Activated naive CD4-positive, alpha-beta T cell treated with Interleukin-2 at 50 U/mL for 16 hours (primary cell): ENCODE measurements around the gene APOL5.

ENCODE experiments used
- DNase-seq: peaks from one replicate; pipeline ENCODE4 v3.0.0-alpha.2; 2020

The APOL5 gene

DNA sequence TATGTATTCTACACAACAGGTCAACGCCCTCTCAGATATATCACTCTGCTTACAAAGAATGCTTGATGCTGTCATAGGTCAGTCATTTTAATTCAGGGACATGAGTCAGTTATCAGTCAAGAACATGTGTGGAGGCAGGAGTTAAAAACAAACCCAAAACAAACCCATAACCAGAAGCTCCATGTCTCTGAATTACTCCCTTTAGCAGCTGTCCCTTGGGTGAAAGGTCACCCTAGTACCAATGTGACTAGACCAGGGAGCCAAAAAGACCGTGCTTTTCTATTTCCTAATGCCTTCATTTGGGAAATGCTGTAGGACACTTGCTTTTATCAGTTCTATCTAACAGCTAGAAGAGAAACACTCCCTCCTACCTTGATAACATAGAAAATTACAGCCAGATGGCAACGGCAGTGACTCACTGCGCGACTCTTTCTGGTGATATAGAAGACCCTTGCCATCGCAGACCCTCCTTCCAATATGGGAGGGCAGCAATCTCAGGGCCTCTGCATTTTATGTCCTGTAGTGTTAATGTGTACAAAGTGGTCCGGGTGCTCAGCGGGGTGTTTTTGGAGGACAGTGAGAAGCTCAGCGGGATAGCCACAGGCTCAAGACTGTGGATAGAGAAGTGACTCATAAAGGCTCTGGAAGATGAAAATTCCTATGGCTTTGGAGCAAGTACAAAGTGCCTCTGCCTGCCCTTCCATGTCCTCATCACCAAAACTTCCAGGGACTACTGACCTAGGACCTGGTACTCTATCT is 24.8 kb downstream of the APOL5 start:
- DNase-seq: no peak

DNA sequence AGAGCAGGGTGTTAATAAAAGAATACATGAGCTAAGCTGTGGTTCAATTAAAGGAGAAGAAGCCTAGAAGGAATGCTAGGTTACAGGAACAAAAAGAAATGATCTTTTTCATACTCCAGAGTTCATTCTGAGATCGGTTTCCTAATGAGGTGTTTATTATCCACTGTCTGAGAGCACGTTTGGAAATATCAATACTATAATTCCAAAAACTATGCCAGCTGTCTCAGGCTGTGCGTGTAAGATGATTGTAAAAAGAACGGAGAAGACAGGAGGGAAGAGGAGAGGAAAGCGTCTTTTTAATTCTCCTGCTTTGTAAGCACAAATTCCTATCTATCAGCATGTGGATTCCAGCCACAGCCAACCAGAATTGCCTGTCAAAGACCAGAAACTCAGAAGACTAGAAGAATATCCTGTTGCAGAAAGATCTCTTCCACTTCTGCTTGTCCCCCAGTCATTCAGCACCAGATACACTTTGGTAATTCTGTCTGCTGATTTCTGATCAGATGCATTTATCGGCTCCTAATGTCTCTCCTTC is 25.7 kb downstream of the APOL5 start:
- no peak for DNase-seq

DNA sequence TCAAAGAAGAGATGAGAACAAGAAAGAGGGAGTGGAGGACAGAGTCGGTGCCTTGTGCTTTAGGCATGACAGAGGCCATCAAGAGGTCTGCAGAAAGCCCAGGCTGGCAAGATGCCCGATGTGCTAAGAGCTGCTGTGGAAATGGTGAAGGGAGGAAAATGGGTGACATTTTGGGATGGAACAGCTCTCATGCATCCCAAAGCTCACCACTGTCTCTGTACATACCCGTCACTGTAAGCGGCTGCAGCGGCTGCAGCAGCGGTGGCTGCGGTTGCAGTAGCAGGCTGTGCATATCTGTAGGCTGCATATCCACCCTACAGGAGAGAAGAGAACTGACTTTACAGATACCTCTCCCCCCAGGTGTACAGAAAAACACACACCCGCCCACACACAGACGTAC is 28.6 kb downstream of the APOL5 start:
- DNase-seq: no peak

DNA sequence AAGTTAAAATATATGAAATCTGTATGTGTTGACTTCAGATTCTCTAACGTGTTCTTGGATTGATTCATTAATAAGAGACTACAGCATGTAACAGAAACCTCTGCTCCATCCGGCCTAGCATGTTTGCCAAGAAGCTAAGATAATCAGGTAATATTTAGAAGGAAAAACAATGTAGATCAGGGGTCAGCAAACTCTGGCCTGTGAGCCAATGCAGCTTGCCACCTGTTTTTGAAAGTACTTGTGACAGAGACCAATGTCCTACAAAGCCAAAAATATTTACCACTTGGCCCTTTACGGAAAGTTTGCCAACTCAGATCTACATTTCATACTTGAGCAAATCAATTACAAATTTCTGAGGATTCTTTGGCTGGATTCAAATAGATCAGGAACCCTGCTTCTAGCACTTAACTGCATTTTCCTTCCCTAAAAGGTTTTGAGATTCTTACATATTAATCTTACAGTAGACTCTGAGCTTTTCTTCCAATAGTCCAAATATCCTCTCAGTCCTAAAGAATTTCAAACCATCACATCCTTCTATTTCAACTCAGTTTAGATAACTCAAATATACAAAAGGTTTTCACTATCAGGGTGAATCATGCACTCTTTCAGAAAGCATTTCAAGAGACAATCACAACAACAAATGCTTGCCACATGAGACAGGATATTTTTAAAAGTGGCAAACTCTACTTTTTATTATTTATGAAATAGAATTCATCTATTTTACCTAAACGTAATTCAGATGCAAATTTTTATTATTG is 29.5 kb downstream of the APOL5 start:
- DNase-seq: no peak

GRCh38 chr22:35749808-35750207 is 32.1 kb downstream of the APOL5 start:
- DNase-seq: no peak

GRCh38 chr22:35752006-35752862 is 34.6 kb downstream of the APOL5 start:
- no peak for DNase-seq

GRCh38 chr22:35752863-35753189 is 35.2 kb downstream of the APOL5 start:
- DNase-seq: no peak

- DNase-seq: no peak
Measured at GRCh38 chr22:35754761-35755160, 37.1 kb downstream of the APOL5 start.

- no peak for DNase-seq
Measured at GRCh38 chr22:35756722-35757121, 39.0 kb downstream of the APOL5 start.

DNA sequence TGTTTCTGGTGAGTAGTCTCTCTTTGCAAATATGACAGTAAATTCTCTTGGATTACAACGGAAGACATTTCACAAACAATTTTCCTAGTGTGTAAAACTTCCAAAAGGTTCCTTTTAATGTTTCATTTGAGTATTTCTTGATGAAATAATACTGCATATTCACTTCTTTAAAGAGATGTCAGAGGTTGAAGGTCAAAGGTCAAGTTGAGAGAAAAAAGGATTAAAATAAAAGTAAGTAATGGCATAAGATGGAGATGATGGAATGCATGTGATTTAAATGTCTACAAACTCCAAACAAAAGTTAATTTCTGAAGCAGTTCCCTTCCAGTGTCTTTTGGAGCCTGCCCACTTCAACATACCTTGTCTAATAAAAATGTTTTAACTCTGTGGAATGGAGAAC is 40.7 kb downstream of the APOL5 start:
- no peak for DNase-seq

DNA sequence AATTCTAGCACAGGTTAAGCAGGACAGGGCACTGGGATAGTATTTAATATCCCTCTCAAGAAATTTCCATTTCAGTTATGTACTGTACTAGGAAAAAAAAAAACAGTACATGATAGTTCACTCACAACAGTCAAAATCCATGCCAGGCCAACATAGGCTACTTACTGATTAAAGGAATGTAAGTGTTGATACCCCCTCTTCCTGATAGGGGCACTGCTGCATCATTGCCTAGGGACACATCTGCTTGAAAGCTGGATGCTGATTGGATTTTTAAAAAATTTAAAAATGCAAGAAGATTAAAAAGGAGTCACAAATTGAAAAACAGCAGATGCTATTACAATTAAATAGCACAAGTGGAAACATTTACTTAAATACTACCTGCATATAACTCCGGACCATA is 43.4 kb downstream of the APOL5 start:
- no peak for DNase-seq

- no peak for DNase-seq
Measured at GRCh38 chr22:35766654-35767580, 49.2 kb downstream of the APOL5 start.

DNA sequence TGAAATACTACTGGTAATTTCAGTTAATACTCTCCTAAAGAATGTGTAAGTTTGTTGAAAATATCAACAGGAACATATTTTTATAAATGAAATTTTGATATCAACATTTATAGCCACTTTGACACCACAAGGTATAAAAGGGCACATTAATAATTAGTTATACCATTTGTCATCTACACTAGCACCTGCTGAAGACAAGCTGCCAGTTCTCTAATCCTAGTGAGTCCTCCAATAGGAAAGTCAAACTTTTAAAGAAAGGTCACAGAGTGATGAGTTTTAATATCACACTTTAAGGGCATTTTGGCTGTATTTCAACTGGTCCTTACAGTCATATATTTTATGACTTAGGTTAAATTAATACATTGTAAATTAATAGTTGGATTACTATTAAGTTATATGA is 52.3 kb downstream of the APOL5 start:
- no peak for DNase-seq

DNA sequence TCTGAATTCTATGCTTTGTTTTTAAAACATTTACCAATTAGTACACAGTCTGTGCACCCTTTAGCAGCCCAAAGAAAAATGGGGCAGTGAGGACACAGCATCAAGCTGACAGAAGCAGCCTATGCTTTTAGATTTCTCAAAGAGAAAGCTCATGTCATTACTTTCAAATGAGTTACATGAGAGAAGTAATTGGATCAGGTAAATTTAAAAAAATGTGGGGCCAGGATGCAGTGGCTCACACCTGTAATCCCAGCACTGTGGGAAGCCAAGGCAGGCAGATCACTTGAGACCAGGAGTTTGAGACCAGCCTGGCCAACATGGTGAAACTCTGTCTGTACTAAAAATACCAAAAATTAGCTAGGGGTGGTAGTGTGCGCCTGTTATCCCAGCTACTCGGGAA is 57.7 kb downstream of the APOL5 start:
- DNase-seq: no peak

GRCh38 chr22:35777335-35777975 is 59.8 kb downstream of the APOL5 start:
- no peak for DNase-seq
